Adipocyte (in vitro differentiated cells): ENCODE results near the gene RFX5.

ENCODE experiments used
- DNase-seq: peaks from one replicate; pipeline ENCODE4 v3.0.0-alpha.2; 2015; ENCODE audit warnings: low read depth
- H3K27me3 ChIP-seq: replicated peaks from 2 replicates; pipeline ENCODE4 v1.7.0; 2013; ENCODE audit warnings: mild to moderate bottlenecking, low read length, moderate library complexity; ENCODE audit not compliant: control insufficient read depth, insufficient read depth
- H3K36me3 ChIP-seq: 2 replicates; pipeline ENCODE4 v1.7.0; 2013; ENCODE audit warnings: low read length, mild to moderate bottlenecking, moderate library complexity; ENCODE audit not compliant: control insufficient read depth, insufficient read depth, severe bottlenecking
- H3K4me1 ChIP-seq: 2 replicates; pipeline ENCODE4 v1.7.0; 2013; ENCODE audit warnings: mild to moderate bottlenecking, low read length, moderate library complexity; ENCODE audit not compliant: control insufficient read depth, insufficient read depth
- H3K4me3 ChIP-seq: 2 replicates; pipeline ENCODE4 v1.7.0; 2013; ENCODE audit warnings: mild to moderate bottlenecking, low read length, moderate library complexity
- H3K9ac ChIP-seq: 2 replicates; pipeline ENCODE4 v1.7.0; 2013; ENCODE audit warnings: mild to moderate bottlenecking, low read length, moderate library complexity
- H3K9me3 ChIP-seq: 2 replicates; pipeline ENCODE4 v1.7.0; 2013; ENCODE audit warnings: mild to moderate bottlenecking, low read length, moderate library complexity; ENCODE audit not compliant: control insufficient read depth

The RFX5 gene

GRCh38 chr1:151313501-151313900 is 33.6 kb downstream of the RFX5 start:
- H3K4me1 ChIP-seq: peaks cover 69% of the 10 kb centered on the region
- peak overlapping the region; percentile 71 for H3K9ac ChIP-seq

GRCh38 chr1:151312826-151313225 is 34.2 kb downstream of the RFX5 start:
- H3K27me3 ChIP-seq: no peaks in the 10 kb centered on the region
- H3K4me1 ChIP-seq: peaks cover 69% of the 10 kb centered on the region
- H3K9me3 ChIP-seq: no peaks in the 10 kb centered on the region
- peak overlapping the region; percentile 43 for H3K4me3 ChIP-seq
- peak overlapping the region; percentile 83 for H3K9ac ChIP-seq
- DNase-seq: no peak
- peaks cover 50% of the 10 kb centered on the region for H3K36me3 ChIP-seq

More at GRCh38 chr1:151313501-151313900, 33.6 kb downstream of the RFX5 start:
- peak; percentile 46 for DNase-seq
- H3K9me3 ChIP-seq: no peaks in the 10 kb centered on the region
- H3K36me3 ChIP-seq: peaks cover 45% of the 10 kb centered on the region
- no peaks in the 10 kb centered on the region for H3K27me3 ChIP-seq
- peak overlapping the region; percentile 43 for H3K4me3 ChIP-seq

GRCh38 chr1:151312411-151312810 is 34.6 kb downstream of the RFX5 start:
- Histone ChIP-seq H3K36me3 (peaks cover 50% of the 10 kb centered on the region), H3K9me3 (no peaks in the 10 kb centered on the region), H3K9ac (peak overlapping the region; percentile 83), H3K27me3 (no peaks in the 10 kb centered on the region), H3K4me3 (peak overlapping the region; percentile 43), H3K4me1 (peaks cover 69% of the 10 kb centered on the region)
- peak; percentile 42 for DNase-seq

- no peaks in the 10 kb centered on the region for H3K27me3 ChIP-seq
- no peaks in the 10 kb centered on the region for H3K9me3 ChIP-seq
- H3K9ac ChIP-seq: peak overlapping the region; percentile 83
- peak overlapping the region; percentile 60 for H3K4me3 ChIP-seq
- DNase-seq: peak; percentile 99
- peaks cover 52% of the 10 kb centered on the region for H3K36me3 ChIP-seq
- H3K4me1 ChIP-seq: peaks cover 69% of the 10 kb centered on the region
Observed at GRCh38 chr1:151311589-151312331, 35.3 kb downstream of the RFX5 start.

GRCh38 chr1:151311011-151311410 is 36.0 kb downstream of the RFX5 start:
- no peak for DNase-seq
- Histone ChIP-seq H3K4me3 (peak overlapping the region; percentile 53), H3K36me3 (peaks cover 52% of the 10 kb centered on the region), H3K9ac (peak overlapping the region; percentile 68), H3K27me3 (no peaks in the 10 kb centered on the region), H3K9me3 (no peaks in the 10 kb centered on the region), H3K4me1 (peaks cover 69% of the 10 kb centered on the region)

GRCh38 chr1:151309811-151310323 is 37.2 kb downstream of the RFX5 start:
- peak; percentile 63 for DNase-seq
- H3K27me3 ChIP-seq: no peaks in the 10 kb centered on the region
- H3K4me1 ChIP-seq: peaks cover 61% of the 10 kb centered on the region
- H3K4me3 ChIP-seq: peak overlapping the region; percentile 53
- no peaks in the 10 kb centered on the region for H3K9me3 ChIP-seq
- peaks cover 53% of the 10 kb centered on the region for H3K36me3 ChIP-seq
- H3K9ac ChIP-seq: peak overlapping the region; percentile 68

- no peak for DNase-seq
- Histone ChIP-seq H3K4me3 (no peak overlapping the region), H3K9me3 (no peaks in the 10 kb centered on the region), H3K27me3 (no peaks in the 10 kb centered on the region), H3K4me1 (no peaks in the 10 kb centered on the region), H3K36me3 (peaks cover 95% of the 10 kb centered on the region), H3K9ac (no peak overlapping the region)
Observed at GRCh38 chr1:151294742-151295462, 52.1 kb downstream of the RFX5 start.

GRCh38 chr1:151293093-151293492 is 54.0 kb downstream of the RFX5 start:
- Histone ChIP-seq H3K36me3 (peaks cover 94% of the 10 kb centered on the region), H3K9ac (no peak overlapping the region), H3K4me3 (no peak overlapping the region), H3K27me3 (no peaks in the 10 kb centered on the region), H3K9me3 (no peaks in the 10 kb centered on the region), H3K4me1 (no peaks in the 10 kb centered on the region)
- DNase-seq: no peak

GRCh38 chr1:151292207-151293030 is 54.6 kb downstream of the RFX5 start:
- Histone ChIP-seq H3K36me3 (peaks cover 94% of the 10 kb centered on the region), H3K9ac (no peak overlapping the region), H3K4me3 (no peak overlapping the region)

GRCh38 chr1:151290709-151291303 is 56.2 kb downstream of the RFX5 start:
- Histone ChIP-seq H3K9ac (no peak overlapping the region), H3K4me3 (no peak overlapping the region), H3K9me3 (no peaks in the 10 kb centered on the region), H3K4me1 (no peaks in the 10 kb centered on the region), H3K36me3 (peaks cover 95% of the 10 kb centered on the region), H3K27me3 (no peaks in the 10 kb centered on the region)
- DNase-seq: no peak

More at GRCh38 chr1:151292207-151293030, 54.6 kb downstream of the RFX5 start:
- H3K9me3 ChIP-seq: no peaks in the 10 kb centered on the region
- no peaks in the 10 kb centered on the region for H3K27me3 ChIP-seq
- DNase-seq: no peak
- no peaks in the 10 kb centered on the region for H3K4me1 ChIP-seq
